ENCODE measurements around the gene BCLAF1.
"Not testable (repeated sequence)": the region's sequence is repeated elsewhere in the genome, so short reads cannot be mapped to it uniquely, and the experiment has no call there.

BCLAF1 gene

DNA sequence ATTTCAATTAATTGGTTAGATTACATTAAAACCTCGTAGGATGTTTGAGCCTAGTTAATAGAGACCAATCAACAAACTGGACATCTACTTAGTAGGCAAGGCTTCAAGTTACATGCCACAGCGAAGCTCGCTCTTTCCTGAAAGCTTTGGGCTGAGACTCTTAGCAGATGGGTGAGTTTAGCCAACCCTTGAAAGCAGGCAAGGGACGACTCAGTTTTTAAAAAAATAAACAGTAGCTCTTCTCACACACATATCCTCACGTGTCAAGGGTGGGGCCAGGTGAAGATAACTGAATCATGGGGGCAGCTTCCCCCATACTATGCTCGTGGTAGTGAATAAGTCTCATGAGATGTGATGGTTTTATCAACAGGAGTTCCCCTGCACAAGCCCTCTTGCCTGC, 40.3 kb downstream of the BCLAF1 start:
- no peak for DNase-seq

DNA sequence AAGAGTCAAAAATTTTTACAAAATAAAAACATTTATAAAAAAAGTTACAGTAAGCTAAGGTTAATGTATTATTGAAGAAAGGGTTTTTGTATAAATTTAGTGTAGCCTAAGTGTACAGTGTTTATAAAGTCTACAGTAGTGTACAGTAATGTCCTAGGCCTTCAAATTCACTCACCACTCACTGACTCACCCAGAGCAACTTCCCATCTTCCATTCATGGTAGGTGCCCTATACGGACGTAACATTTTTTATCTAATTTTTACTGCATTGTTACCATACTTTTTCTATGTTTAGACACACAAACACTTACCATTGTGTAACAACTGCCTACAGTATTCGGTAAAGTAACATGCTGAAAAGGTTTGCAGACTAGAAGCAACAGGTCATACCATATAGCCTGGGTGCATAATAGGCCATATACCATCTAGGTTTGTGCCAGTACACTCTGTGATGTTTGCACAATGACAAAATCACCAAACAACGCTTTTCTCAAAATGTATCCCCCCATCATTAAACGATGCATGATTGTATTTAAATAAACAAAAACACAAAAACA, 45.5 kb downstream of the BCLAF1 start:
- DNase-seq = no peak

DNA sequence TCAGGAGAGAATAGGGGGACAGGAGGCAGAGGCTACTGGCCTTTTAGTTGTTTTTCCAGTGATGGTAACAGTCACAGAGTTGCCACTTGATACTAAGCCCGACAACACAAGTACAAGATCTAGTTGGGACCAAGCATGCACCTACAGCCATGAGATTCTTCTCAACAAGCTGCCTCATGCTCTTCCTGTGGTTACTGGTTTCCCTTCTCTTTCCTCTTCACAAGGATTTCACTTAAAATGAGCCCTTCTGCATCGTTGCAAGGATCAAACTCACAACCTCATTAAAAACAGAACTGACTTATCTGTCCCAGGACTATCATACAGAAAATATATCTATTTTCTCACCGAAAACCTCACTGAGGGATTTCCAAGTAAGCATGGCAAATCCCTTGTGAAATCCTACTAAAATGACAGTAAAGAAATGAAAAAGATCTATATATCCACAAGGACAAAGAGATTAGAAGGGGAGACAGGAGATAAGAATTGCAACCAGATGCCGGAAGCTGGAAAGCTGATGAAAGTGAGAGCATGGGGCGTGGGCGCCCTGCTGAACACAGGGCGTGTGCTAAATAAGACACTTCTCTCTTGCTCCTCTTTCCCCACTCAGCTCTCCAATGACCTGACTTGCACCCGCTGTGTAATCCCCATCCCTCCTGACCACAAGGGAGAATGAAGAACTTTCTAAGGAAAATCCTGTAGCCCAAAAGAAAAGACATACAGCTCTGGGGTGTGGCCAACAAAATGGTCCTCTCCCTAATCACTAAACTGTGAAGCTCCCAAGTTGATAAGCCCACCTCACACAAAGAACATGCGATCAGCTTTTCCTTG, 53.0 kb downstream of the BCLAF1 start:
- no peak for DNase-seq

GRCh38 chr6:136235233-136235564, 54.4 kb downstream of the BCLAF1 start:
- no peak for DNase-seq

GRCh38 chr6:136232701-136233100, 56.9 kb downstream of the BCLAF1 start:
- no peak for DNase-seq

DNA sequence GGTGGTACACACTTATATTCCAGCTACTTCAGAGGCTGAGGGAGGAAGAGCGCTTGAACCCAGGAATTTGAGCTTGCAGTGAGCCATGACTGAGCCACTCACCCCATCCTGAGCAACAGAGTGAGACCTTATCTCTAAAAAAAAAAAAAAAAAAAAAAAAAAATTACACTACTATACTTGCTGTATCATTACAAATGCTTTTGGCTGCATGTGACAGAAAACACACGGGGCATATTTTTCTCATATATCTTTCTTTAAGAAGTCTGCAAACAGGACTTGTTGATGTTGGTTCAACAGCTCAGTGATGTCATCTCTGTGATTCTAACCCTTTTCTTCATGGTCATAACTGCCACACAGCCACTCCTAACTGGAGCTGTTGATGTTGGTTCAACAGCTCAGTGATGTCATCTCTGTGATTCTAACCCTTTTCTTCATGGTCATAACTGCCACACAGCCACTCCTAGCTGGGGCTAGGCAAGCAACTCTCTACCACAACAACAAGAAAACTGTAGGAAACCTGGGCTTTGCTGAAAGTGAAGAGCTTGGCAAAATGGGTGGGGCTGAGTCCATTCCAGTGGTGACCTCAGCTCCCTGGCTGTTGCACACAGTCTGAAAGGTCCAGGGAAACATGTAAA, 59.3 kb downstream of the BCLAF1 start:
- DNase-seq = no peak

- no peak for DNase-seq
Observed at GRCh38 chr6:136228814-136229213, 60.8 kb downstream of the BCLAF1 start.

DNA sequence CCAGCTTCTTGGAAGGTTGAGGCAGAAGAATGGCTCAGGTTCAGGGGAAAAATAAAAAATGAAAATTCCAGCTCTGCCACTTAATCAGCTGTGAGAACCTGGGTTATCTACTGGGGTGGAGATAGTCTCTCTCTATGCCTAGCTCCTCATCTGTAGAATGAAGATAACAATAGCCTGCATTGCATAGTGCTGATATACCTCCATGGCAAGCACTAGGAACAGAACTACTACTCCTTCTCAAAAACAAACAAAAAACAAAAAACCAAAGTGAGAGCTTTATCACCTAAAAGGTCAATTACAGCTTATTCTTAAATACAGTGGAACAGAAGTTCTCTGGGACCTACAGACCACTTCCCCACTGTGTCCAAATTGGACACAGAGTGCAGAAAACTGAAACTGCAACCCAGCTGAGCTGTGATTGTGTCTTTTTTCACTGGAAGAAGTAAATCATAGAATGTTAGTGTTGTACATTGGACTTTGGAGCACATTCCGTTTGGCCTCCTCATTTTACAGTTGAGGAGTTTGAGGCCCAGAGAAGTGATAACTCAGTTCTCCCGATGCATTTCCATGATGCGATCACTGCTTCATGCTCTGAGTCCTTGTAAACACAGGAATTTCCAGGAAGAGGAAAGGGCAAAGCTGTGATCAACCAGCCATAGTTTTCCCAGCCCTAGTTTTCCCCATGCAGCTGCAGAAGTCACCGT, 62.8 kb downstream of the BCLAF1 start:
- DNase-seq = no peak

DNA sequence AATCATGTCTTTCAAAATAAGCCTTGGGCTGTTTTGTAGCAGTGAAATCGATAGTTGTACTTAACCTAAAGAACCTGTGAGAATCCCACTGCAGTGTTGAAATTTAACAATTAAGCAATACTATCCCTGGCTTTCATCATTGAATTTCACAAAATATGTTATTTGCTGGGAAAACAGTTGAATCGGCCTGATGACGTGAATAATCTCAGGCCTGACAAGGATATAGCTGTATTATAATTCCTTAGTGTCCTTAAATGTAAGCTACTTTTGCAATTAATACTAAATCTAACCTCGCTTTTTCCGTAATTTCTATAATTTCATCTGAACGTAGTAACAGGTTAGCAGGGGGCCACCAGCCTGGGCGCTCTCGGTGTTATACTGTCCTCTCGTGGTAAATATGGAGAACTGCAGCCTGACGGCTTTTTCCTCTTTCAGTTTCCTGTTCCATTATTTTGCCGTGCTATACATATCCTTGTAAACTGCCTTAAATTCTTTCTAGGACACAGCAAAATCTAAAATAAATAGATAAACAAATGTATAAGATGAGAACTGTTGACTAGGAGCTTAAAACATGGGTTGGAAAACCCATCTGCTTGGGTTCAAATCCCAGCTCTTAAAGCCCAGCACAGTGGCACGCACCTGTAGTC, 63.5 kb downstream of the BCLAF1 start:
- no peak for DNase-seq

- no peak for DNase-seq
Observed at GRCh38 chr6:136225496-136225895, 64.2 kb downstream of the BCLAF1 start.

- DNase-seq = not testable (repeated sequence)
Observed at GRCh38 chr6:136224974-136225373, 64.7 kb downstream of the BCLAF1 start.

GRCh38 chr6:136216503-136217401, 72.9 kb downstream of the BCLAF1 start:
- no peak for DNase-seq

GRCh38 chr6:136213853-136214252, 75.8 kb downstream of the BCLAF1 start:
- no peak for DNase-seq

GRCh38 chr6:136213012-136213539, 76.6 kb downstream of the BCLAF1 start:
- DNase-seq = no peak

GRCh38 chr6:136212608-136213007, 77.0 kb downstream of the BCLAF1 start:
- no peak for DNase-seq

DNA sequence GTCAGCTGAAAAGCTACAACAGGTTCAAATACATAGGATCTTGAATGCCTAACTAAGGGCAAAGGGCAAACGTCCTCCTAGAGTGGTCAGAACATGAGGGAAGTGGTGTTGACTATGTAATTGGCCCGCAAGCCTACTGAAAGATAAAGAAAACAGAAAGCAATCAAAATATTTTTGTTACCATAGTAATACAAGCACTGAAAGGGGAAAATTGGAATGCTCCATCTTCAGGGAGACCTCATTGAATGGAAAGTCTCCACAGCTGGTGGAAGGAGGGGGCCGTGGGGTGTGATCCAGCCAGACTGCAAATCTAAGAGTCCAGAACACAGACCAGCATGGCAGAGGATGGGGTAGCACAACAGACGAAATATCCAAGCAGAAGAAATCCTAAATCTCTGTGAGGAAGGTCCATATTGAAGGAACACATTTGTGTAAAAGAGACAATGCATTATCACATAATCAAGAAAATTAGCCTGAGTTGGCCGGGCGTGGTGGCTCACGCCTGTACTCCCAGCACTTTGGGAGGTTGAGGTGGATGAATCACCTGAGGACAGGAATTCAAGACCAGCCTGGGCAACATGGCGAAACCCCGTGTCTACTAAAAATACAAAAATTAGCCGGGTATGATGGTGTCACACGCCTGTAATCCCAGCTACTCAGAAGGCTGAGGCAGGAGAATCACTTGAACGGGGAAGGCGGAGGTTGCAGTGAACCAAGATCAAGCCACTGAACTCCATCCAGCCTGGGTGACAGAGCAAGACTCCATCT, 79.1 kb downstream of the BCLAF1 start:
- DNase-seq = no peak

DNA sequence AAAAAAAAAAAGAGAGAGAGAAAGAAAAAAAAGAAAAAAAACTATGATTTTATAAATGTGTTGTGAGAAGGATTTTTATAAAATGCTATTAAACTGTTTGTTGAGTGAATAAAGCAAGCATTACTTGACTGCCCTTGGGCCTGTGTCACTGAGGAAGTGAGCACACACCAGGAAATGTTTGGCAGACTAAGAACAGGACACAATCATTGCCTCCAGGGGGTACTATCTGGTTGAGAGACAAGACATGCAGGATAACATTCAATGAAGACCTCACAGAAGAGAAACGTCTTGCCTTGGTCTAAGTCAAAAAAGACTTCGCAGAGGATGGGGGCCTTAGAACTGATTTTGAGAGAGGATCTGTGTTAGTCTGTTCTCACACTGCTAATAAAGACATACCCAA, 80.2 kb downstream of the BCLAF1 start:
- no peak for DNase-seq

DNA sequence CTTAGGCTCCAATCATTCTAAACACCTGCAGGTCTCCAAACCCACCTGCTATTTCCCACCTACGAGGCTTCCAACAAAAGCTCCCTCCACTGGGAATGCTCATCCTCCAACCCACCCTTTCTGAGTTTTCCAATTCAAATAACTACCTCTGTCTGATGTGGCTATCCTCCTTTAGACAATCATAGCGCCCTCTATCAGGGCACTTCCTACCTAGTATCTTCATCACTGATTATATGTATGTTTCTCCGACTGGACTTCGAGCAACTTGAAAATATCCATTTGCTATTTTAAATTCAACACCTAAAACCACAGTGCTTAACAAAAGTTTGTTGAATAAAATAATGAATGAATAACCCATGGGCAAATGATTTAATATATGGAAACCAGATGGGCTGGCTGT, 80.9 kb downstream of the BCLAF1 start:
- no peak for DNase-seq
